Measurements from ENCODE around the gene NUDT16L1.

DNA sequence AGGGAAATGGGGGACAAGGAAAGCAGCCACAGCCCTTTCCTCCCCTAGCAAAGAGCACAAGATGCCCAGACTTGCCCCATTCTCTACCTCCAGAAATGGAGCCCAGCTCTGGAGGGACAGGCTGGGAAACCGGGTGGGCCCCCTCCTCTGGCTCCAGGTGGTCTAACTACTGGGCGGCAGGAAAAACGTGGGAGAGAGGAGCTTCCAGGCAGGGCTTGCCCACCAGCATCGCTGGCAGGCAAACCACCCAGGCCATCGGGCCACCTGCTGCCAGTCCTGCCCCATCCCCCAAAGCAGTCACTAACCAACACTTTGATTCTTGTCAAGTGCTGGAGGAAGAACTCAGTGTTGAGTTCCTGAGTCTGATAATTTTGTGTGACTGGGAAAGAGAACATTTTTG lies 25.1 kb downstream of the NUDT16L1 start:
- TF ChIP-seq, protein P1, sequence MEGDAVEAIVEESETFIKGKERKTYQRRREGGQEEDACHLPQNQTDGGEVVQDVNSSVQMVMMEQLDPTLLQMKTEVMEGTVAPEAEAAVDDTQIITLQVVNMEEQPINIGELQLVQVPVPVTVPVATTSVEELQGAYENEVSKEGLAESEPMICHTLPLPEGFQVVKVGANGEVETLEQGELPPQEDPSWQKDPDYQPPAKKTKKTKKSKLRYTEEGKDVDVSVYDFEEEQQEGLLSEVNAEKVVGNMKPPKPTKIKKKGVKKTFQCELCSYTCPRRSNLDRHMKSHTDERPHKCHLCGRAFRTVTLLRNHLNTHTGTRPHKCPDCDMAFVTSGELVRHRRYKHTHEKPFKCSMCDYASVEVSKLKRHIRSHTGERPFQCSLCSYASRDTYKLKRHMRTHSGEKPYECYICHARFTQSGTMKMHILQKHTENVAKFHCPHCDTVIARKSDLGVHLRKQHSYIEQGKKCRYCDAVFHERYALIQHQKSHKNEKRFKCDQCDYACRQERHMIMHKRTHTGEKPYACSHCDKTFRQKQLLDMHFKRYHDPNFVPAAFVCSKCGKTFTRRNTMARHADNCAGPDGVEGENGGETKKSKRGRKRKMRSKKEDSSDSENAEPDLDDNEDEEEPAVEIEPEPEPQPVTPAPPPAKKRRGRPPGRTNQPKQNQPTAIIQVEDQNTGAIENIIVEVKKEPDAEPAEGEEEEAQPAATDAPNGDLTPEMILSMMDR (IDR thresholded peaks at IDR 0.05) = no peak
- TF ChIP-seq POLR2A (IDR thresholded peaks at IDR 0.05) = no peak
